PC-3 (cell line): ENCODE measurements around the gene CCR6.
"Not testable (repeated sequence)": the region's sequence is repeated elsewhere in the genome, so short reads cannot be mapped to it uniquely, and the experiment has no call there.

ENCODE experiments used
- EZH2 ChIP-seq: fragments of 300-600 bp; sonication (generic); IDR thresholded peaks from one replicate; pipeline ENCODE4 v1.6.1; 2017; ENCODE audit warnings: antibody characterized with exemption, mild to moderate bottlenecking, low read length; ENCODE audit not compliant: unreplicated experiment
- EZH2phosphoT487 ChIP-seq: fragments of 300-600 bp; sonication (generic); IDR thresholded peaks from 2 replicates; pipeline ENCODE4 v1.6.1; 2018; ENCODE audit warnings: mild to moderate bottlenecking, antibody characterized with exemption, low read length, borderline replicate concordance
- TF ChIP-seq, protein P1 (sequence below): fragments of 300-600 bp; sonication (generic); conservative IDR thresholded peaks from 2 replicates; pipeline ENCODE4 v1.5.1; 2017; ENCODE audit warnings: antibody characterized with exemption, low read depth, mild to moderate bottlenecking, low read length

DNA sequence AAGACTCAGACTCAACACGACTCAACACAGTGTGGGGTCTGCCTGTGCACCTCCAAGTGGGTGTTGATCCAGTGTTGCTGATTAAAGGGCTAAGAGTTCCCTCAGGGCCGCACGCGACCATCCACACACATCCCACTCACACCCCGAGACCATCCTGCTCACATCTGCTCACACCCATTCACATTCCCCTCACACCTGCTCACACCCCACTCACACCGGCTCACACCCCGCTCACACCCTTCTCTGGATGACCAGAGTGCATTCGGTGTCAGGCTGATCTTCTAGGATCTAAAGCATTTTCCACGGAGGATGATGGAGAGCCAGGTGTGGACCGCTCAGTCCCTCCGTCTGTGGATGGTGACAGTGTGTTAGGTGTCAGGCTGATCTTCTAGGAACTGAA is 48.4 kb downstream of the CCR6 start:
- TF ChIP-seq EZH2, EZH2phosphoT487: not testable (repeated sequence)
- TF ChIP-seq, protein P1, sequence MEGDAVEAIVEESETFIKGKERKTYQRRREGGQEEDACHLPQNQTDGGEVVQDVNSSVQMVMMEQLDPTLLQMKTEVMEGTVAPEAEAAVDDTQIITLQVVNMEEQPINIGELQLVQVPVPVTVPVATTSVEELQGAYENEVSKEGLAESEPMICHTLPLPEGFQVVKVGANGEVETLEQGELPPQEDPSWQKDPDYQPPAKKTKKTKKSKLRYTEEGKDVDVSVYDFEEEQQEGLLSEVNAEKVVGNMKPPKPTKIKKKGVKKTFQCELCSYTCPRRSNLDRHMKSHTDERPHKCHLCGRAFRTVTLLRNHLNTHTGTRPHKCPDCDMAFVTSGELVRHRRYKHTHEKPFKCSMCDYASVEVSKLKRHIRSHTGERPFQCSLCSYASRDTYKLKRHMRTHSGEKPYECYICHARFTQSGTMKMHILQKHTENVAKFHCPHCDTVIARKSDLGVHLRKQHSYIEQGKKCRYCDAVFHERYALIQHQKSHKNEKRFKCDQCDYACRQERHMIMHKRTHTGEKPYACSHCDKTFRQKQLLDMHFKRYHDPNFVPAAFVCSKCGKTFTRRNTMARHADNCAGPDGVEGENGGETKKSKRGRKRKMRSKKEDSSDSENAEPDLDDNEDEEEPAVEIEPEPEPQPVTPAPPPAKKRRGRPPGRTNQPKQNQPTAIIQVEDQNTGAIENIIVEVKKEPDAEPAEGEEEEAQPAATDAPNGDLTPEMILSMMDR, result not testable (repeated sequence)
